Measurements from ENCODE around the gene COMMD10.

COMMD10 gene

GRCh38 chr5:116234681-116235080, 149.9 kb downstream of the COMMD10 start:
- DNase-seq (ENCODE audit: low read depth, low spot score) = no peak
- no peak overlapping the region for H3K27ac ChIP-seq
- no peaks in the 10 kb centered on the region for H3K36me3 ChIP-seq (ENCODE audit: insufficient read depth, low read length)
- no peak overlapping the region for H3K4me3 ChIP-seq
- H3K9me3 ChIP-seq (ENCODE audit: low read depth, low read length) = no peaks in the 10 kb centered on the region
- no peak for TF ChIP-seq EZH2 (IDR thresholded peaks at IDR 0.05)
- TF ChIP-seq FOXP2 (optimal IDR thresholded peaks at IDR 0.05; ENCODE audit: control extremely low read depth, extremely low read length, insufficient read depth) = no peak
- TF ChIP-seq POLR2AphosphoS5 (IDR thresholded peaks at IDR 0.05; ENCODE audit: borderline replicate concordance, low read depth, low read length) = no peak
- H3K9ac ChIP-seq (ENCODE audit: insufficient read length) = no peak overlapping the region

- Histone ChIP-seq H3K4me3 (no peak overlapping the region), H3K9ac (ENCODE audit: insufficient read length) (no peak overlapping the region), H3K36me3 (ENCODE audit: insufficient read depth, low read length) (no peaks in the 10 kb centered on the region), H3K27ac (peak overlapping the region; percentile 12; the same call in 1 of the 2 replicates), H3K9me3 (ENCODE audit: low read depth, low read length) (no peaks in the 10 kb centered on the region)
- TF ChIP-seq EZH2 (IDR thresholded peaks at IDR 0.05) (no peak), POLR2AphosphoS5 (IDR thresholded peaks at IDR 0.05; ENCODE audit: borderline replicate concordance, low read depth, low read length) (no peak), FOXP2 (optimal IDR thresholded peaks at IDR 0.05; ENCODE audit: control extremely low read depth, extremely low read length, insufficient read depth) (no peak)
- DNase-seq (ENCODE audit: low read depth, low spot score) = no peak
Measured at GRCh38 chr5:116237917-116238500, 153.2 kb downstream of the COMMD10 start.

GRCh38 chr5:116242343-116242742, 157.5 kb downstream of the COMMD10 start:
- H3K9ac ChIP-seq (ENCODE audit: insufficient read length) = no peak overlapping the region
- no peaks in the 10 kb centered on the region; the same call in 1 of the 2 replicates for H3K9me3 ChIP-seq (ENCODE audit: low read depth, low read length)
- H3K4me3 ChIP-seq = no peak overlapping the region
- TF ChIP-seq POLR2AphosphoS5 (IDR thresholded peaks at IDR 0.05; ENCODE audit: borderline replicate concordance, low read depth, low read length) = no peak
- no peak for TF ChIP-seq FOXP2 (optimal IDR thresholded peaks at IDR 0.05; ENCODE audit: control extremely low read depth, extremely low read length, insufficient read depth)
- TF ChIP-seq EZH2 (IDR thresholded peaks at IDR 0.05) = no peak
- H3K36me3 ChIP-seq (ENCODE audit: insufficient read depth, low read length) = no peaks in the 10 kb centered on the region
- no peak overlapping the region for H3K27ac ChIP-seq
- DNase-seq (ENCODE audit: low read depth, low spot score) = no peak

GRCh38 chr5:116248432-116248831, 163.6 kb downstream of the COMMD10 start:
- no peak for TF ChIP-seq EZH2 (IDR thresholded peaks at IDR 0.05)
- TF ChIP-seq FOXP2 (optimal IDR thresholded peaks at IDR 0.05; ENCODE audit: control extremely low read depth, extremely low read length, insufficient read depth) = no peak
- no peak for TF ChIP-seq POLR2AphosphoS5 (IDR thresholded peaks at IDR 0.05; ENCODE audit: borderline replicate concordance, low read depth, low read length)
- no peaks in the 10 kb centered on the region for H3K36me3 ChIP-seq (ENCODE audit: insufficient read depth, low read length)
- H3K27ac ChIP-seq = no peak overlapping the region
- no peaks in the 10 kb centered on the region; the same call in 1 of the 2 replicates for H3K9me3 ChIP-seq (ENCODE audit: low read depth, low read length)
- no peak overlapping the region for H3K4me3 ChIP-seq
- no peak for DNase-seq (ENCODE audit: low read depth, low spot score)
- H3K9ac ChIP-seq (ENCODE audit: insufficient read length) = no peak overlapping the region

GRCh38 chr5:116249648-116250047, 164.8 kb downstream of the COMMD10 start:
- Histone ChIP-seq H3K27ac (no peak overlapping the region), H3K9me3 (ENCODE audit: low read depth, low read length) (no peaks in the 10 kb centered on the region; the same call in 1 of the 2 replicates), H3K36me3 (ENCODE audit: insufficient read depth, low read length) (no peaks in the 10 kb centered on the region), H3K4me3 (no peak overlapping the region), H3K9ac (ENCODE audit: insufficient read length) (no peak overlapping the region)
- TF ChIP-seq POLR2AphosphoS5 (IDR thresholded peaks at IDR 0.05; ENCODE audit: borderline replicate concordance, low read depth, low read length) (no peak), FOXP2 (optimal IDR thresholded peaks at IDR 0.05; ENCODE audit: control extremely low read depth, extremely low read length, insufficient read depth) (no peak), EZH2 (IDR thresholded peaks at IDR 0.05) (no peak)
- no peak for DNase-seq (ENCODE audit: low read depth, low spot score)

- H3K9me3 ChIP-seq (ENCODE audit: low read depth, low read length) = no peaks in the 10 kb centered on the region
- TF ChIP-seq EZH2 (IDR thresholded peaks at IDR 0.05) = no peak
- no peak for TF ChIP-seq FOXP2 (optimal IDR thresholded peaks at IDR 0.05; ENCODE audit: control extremely low read depth, extremely low read length, insufficient read depth)
- no peak for TF ChIP-seq POLR2AphosphoS5 (IDR thresholded peaks at IDR 0.05; ENCODE audit: borderline replicate concordance, low read depth, low read length)
- no peak overlapping the region for H3K4me3 ChIP-seq
- no peak overlapping the region for H3K27ac ChIP-seq
- no peaks in the 10 kb centered on the region for H3K36me3 ChIP-seq (ENCODE audit: insufficient read depth, low read length)
- DNase-seq (ENCODE audit: low read depth, low spot score) = no peak
- no peak overlapping the region for H3K9ac ChIP-seq (ENCODE audit: insufficient read length)
Measured at GRCh38 chr5:116256717-116257116, 171.9 kb downstream of the COMMD10 start.

GRCh38 chr5:116265471-116265870, 180.6 kb downstream of the COMMD10 start:
- TF ChIP-seq EZH2 (IDR thresholded peaks at IDR 0.05) (no peak), POLR2AphosphoS5 (IDR thresholded peaks at IDR 0.05; ENCODE audit: borderline replicate concordance, low read depth, low read length) (no peak), FOXP2 (optimal IDR thresholded peaks at IDR 0.05; ENCODE audit: control extremely low read depth, extremely low read length, insufficient read depth) (no peak)
- no peak overlapping the region for H3K9ac ChIP-seq (ENCODE audit: insufficient read length)
- no peak overlapping the region for H3K27ac ChIP-seq
- no peak for DNase-seq (ENCODE audit: low read depth, low spot score)
- H3K9me3 ChIP-seq (ENCODE audit: low read depth, low read length) = no peaks in the 10 kb centered on the region
- no peak overlapping the region for H3K4me3 ChIP-seq
- H3K36me3 ChIP-seq (ENCODE audit: insufficient read depth, low read length) = no peaks in the 10 kb centered on the region

- DNase-seq (ENCODE audit: low read depth, low spot score) = no peak
- H3K27ac ChIP-seq = no peak overlapping the region
- no peaks in the 10 kb centered on the region for H3K36me3 ChIP-seq (ENCODE audit: insufficient read depth, low read length)
- no peak overlapping the region for H3K4me3 ChIP-seq
- no peaks in the 10 kb centered on the region for H3K9me3 ChIP-seq (ENCODE audit: low read depth, low read length)
- H3K9ac ChIP-seq (ENCODE audit: insufficient read length) = no peak overlapping the region
- TF ChIP-seq EZH2 (IDR thresholded peaks at IDR 0.05) (no peak), POLR2AphosphoS5 (IDR thresholded peaks at IDR 0.05; ENCODE audit: borderline replicate concordance, low read depth, low read length) (no peak), FOXP2 (optimal IDR thresholded peaks at IDR 0.05; ENCODE audit: control extremely low read depth, extremely low read length, insufficient read depth) (no peak)
Measured at GRCh38 chr5:116271446-116272025, 186.7 kb downstream of the COMMD10 start.
